Breast epithelium (tissue), 4 donors: ENCODE data around the gene PPARD. TPM values are rescaled to one million over a fixed set of nuclear protein-coding genes. Genes with fewer than 3 reads are reported as not detected.

ENCODE experiments used
- DNase-seq, 2 donors: peaks; one replicate each; pipeline ENCODE4 v3.0.0-alpha.2; 2019; ENCODE audit warnings: low spot score in 2 of 2
- H3K27ac ChIP-seq, 2 donors: fragments of 200-600 bp; sonication (generic) in 1 of 2; one replicate each; pipeline ENCODE4 v1.5.1; 2016 to 2019; ENCODE audit warnings: mild to moderate bottlenecking in 1 of 2
- H3K27me3 ChIP-seq, 2 donors: fragments of 200-600 bp; sonication (generic) in 1 of 2; one replicate each; pipeline versions ENCODE4 v1.5.1 to v1.6.0; 2017 to 2019; ENCODE audit warnings: control low read depth in 1 of 2, mild to moderate bottlenecking in 1 of 2
- H3K36me3 ChIP-seq: fragments of 200-600 bp; one replicate; pipeline ENCODE4 v1.5.1; 2019
- H3K4me1 ChIP-seq, 2 donors: fragments of 200-600 bp; sonication (generic); one replicate each; pipeline ENCODE4 v1.5.1; 2016 to 2019; ENCODE audit warnings: control low read depth in 1 of 2
- H3K4me3 ChIP-seq, 3 donors: fragments of 200-600 bp; sonication (generic); 1 replicate in 2 of 3; 2 replicates in 1 of 3; pipeline ENCODE4 v1.5.1; 2016 to 2019; ENCODE audit warnings: mild to moderate bottlenecking in 3 of 3, moderate library complexity in 2 of 3
- H3K9me3 ChIP-seq, 2 donors: fragments of 200-600 bp; sonication (generic) in 1 of 2; one replicate each; pipeline ENCODE4 v1.5.1; 2016 to 2019; ENCODE audit warnings: control low read depth in 1 of 2
- CTCF ChIP-seq, 3 donors: fragments of 450-650 bp; IDR thresholded peaks; one replicate each; pipeline ENCODE4 v1.5.1; 2016 to 2017; ENCODE audit warnings: antibody characterized with exemption in 3 of 3, mild to moderate bottlenecking in 3 of 3, moderate library complexity in 3 of 3
- POLR2A ChIP-seq: fragments of 450-650 bp; IDR thresholded peaks from one replicate; pipeline ENCODE4 v1.6.1; 2016; ENCODE audit warnings: antibody characterized with exemption, mild to moderate bottlenecking, moderate library complexity
- POLR2AphosphoS5 ChIP-seq, 3 donors: sonication (generic); formaldehyde crosslinking; IDR thresholded peaks; one replicate each; pipeline ENCODE4 v1.6.1; 2017; ENCODE audit warnings: antibody characterized with exemption in 3 of 3
- intact Hi-C: fragments of 100-400 bp; cut with DNase I; formaldehyde crosslinking; loops from one replicate; pipeline ENCODE4 v1.15.1; 2023; ENCODE audit warnings: low total_unique reads
- total RNA-seq, 3 donors: library from RNA; depleted of rRNA; stranded (reverse); fragments of >200 nt; gene quantifications; one replicate each; pipeline ENCODE4 v1.1.0, GENCODE V29; 2016

The PPARD gene
- total RNA-seq, 3 donors from 2014 or later = 7.2 to 11.1 (median 10.7) TPM

GRCh38 chr6:35468980-35469750 is 126.8 kb downstream of the PPARD start:
- Histone ChIP-seq H3K4me3 (peak overlapping the region; percentile 64 to 90 (median 89)), H3K4me1 (peaks cover 0 to 17% of the 10 kb centered on the region in 2 donors), H3K9me3 (no peaks in the 10 kb centered on the region), H3K27ac (peak overlapping the region; percentile 87 to 89), H3K36me3 (no peaks in the 10 kb centered on the region), H3K27me3 (no peaks in the 10 kb centered on the region)
- DNase-seq = peak in 1 of 2 donors; percentile 34
- TF ChIP-seq POLR2A (no peak), CTCF (IDR thresholded peaks at IDR 0.05) (no peak), POLR2AphosphoS5 (IDR thresholded peaks at IDR 0.05) (no peak)
- intact Hi-C loops = loop anchor here (5.0 kb wide), 1 partner anchor 127 kb away; the partner anchor contains the start of gene PPARD

- intact Hi-C loops = loop anchor here (5.0 kb wide), 1 partner anchor 128 kb away; the partner anchor contains the start of gene PPARD
Observed at GRCh38 chr6:35469751-35470662, 127.6 kb downstream of the PPARD start.

GRCh38 chr6:35470663-35471120 is 128.3 kb downstream of the PPARD start:
- H3K4me3 ChIP-seq = peak overlapping the region in 1 of 3 donors; percentile 89
- peak overlapping the region; percentile 87 to 89 for H3K27ac ChIP-seq
- intact Hi-C loops = no loop called here
- TF ChIP-seq CTCF (IDR thresholded peaks at IDR 0.05) (no peak), POLR2A (no peak), POLR2AphosphoS5 (IDR thresholded peaks at IDR 0.05) (no peak)
- no peak for DNase-seq
- no peaks in the 10 kb centered on the region for H3K27me3 ChIP-seq
- H3K4me1 ChIP-seq = peaks cover 0 to 17% of the 10 kb centered on the region in 2 donors
- H3K36me3 ChIP-seq = peaks cover 4% of the 10 kb centered on the region
- H3K9me3 ChIP-seq = no peaks in the 10 kb centered on the region

More at GRCh38 chr6:35469751-35470662, 127.6 kb downstream of the PPARD start:
- Histone ChIP-seq H3K4me3 (peak overlapping the region; percentile 64 to 90 (median 89)), H3K27ac (peak overlapping the region; percentile 87 to 89), H3K36me3 (peaks cover 4% of the 10 kb centered on the region), H3K4me1 (peaks cover 0 to 17% of the 10 kb centered on the region in 2 donors), H3K9me3 (no peaks in the 10 kb centered on the region), H3K27me3 (no peaks in the 10 kb centered on the region)
- TF ChIP-seq CTCF (IDR thresholded peaks at IDR 0.05) (no peak), POLR2AphosphoS5 (IDR thresholded peaks at IDR 0.05) (peak in 1 of 3 donors; percentile 32), POLR2A (no peak)
- no peak for DNase-seq

- H3K27ac ChIP-seq = peak overlapping the region; percentile 31 to 78
- intact Hi-C loops = no loop called here
- H3K9me3 ChIP-seq = no peaks in the 10 kb centered on the region
- TF ChIP-seq CTCF (IDR thresholded peaks at IDR 0.05) (no peak), POLR2A (no peak), POLR2AphosphoS5 (IDR thresholded peaks at IDR 0.05) (no peak)
- peaks cover 4% of the 10 kb centered on the region for H3K36me3 ChIP-seq
- DNase-seq = no peak
- H3K4me3 ChIP-seq = peak overlapping the region in 1 of 3 donors; percentile 89
- H3K4me1 ChIP-seq = peaks cover 0 to 17% of the 10 kb centered on the region in 2 donors
- H3K27me3 ChIP-seq = no peaks in the 10 kb centered on the region
Observed at GRCh38 chr6:35471836-35472345, 129.5 kb downstream of the PPARD start.
